ELF-1 (cell line): ENCODE results near the gene SCAF8.
"Not testable (repeated sequence)": the region's sequence is repeated elsewhere in the genome, so short reads cannot be mapped to it uniquely, and the experiment has no call there.

Experiments used
- DNase-seq: peaks from one replicate; pipeline ENCODE4 v3.0.0-alpha.2; 2016; ENCODE audit warnings: low read depth, low spot score

SCAF8 gene

GRCh38 chr6:154732538-154733182 is 556 bp upstream of the SCAF8 start:
- DNase-seq: peak; percentile 73

DNA sequence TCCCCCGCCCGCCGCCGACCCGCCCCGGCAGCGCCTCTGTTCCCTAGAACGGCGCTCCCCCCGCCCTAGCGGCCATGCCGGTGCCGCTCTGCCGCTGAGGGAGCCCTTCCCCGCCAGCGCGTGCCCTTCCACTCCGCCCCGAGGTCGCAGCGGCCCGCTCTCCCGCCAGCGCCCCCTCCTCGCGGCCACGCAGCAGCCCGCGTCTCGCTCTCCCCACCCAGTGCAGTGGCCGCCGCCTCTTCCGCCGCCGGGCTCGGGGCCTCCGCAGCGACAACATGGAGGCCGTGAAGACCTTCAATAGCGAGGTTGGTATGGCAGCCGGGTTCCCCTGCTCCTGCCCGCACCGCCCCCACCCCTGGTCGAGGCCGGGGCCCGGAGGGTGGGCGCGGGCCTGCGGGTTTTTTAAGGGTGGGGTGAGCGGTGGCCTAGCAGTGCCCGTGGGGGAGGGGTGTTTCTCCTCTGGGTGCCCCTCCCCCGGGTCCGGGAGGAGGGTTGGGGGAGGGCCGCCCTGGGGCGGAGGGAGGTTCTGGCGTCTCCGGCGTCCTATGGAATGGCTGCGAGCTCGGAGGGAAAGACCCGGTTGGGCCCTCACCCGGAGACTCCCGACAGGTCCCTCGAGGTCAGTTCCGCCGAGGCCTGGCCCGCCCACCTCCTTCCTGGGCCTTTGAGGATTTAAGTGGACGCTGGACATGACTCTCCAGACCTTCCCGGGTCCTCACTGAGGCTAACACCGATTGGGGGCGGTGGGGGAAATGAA is 588 bp downstream of the SCAF8 start:
- DNase-seq: peak; percentile 98

GRCh38 chr6:154736618-154737259 is 3.5 kb downstream of the SCAF8 start:
- no peak for DNase-seq

- DNase-seq: no peak
Observed at GRCh38 chr6:154737424-154737823, 4.2 kb downstream of the SCAF8 start.

GRCh38 chr6:154738551-154738961 is 5.3 kb downstream of the SCAF8 start:
- DNase-seq: no peak

GRCh38 chr6:154740658-154741057 is 7.4 kb downstream of the SCAF8 start:
- DNase-seq: no peak

DNA sequence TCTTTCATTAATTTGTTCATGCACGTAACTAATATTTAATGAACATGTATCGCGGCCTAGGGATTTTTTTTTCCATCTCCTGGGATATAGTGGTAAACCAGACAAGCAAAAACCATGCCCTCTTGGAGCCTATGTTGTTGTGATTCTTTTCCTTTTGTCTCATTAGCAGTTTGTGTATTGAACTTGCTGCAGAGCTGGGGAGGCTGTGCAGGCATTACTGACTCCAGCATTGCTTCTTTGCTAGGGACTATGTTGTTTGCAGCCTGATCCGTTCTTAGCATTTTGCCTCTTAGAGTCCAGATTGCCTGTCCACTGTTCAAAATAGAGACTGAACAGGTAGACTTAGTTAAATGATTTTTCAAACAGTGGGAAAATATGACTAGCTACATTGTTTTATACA is 9.7 kb downstream of the SCAF8 start:
- DNase-seq: no peak

DNA sequence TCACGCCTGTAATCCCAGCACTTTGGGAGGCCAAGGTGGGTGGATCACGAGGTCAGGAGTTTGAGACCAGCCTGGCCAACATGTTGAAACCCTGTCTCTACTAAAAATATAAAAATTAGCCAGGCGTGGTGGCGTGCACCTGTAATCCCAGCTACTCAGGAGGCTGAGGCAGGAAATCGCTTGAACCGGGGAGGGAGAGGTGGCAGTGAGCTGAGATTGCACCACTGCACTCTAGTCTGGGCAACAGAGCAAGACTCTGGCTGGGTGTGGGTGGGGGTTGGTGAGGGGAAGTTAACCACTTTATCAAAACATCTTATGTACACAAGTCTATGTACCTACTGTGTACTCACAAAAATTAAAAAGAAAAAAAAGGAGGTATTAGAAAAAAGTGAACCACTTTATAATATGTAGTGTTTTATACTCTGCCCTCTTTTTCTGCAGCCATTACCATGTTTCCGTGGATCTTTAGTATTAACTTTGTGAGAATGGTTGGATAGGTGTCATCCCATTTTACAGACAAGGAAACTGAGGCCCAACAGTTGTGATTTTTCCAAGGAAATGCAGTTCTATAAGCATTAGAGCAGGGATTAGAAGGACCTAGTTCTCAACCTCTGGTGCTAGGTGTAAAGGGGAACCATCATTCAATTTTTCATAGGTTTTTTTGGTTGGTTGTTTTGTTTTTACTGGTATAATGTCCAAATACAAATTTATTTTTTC is 11.0 kb downstream of the SCAF8 start:
- not testable (repeated sequence) for DNase-seq

DNA sequence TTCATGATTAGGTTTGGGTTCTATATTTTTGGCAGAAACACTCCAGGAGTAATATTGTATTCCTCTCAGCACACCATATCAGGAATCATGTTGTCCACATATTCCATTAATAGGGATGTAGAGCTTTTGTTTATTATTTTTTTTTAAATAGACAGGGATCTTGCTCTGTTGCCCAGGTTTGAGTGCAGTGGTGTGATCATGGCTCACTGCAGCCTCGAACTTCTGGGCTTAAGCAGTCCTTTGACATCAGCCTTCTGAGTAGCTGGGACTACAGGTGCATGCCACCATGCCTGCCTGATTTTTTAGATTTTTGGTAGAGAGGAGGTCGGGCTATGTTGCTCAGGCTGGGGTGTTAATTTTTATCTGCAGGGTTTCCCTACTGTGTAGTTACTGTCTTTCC is 12.0 kb downstream of the SCAF8 start:
- DNase-seq: no peak

DNA sequence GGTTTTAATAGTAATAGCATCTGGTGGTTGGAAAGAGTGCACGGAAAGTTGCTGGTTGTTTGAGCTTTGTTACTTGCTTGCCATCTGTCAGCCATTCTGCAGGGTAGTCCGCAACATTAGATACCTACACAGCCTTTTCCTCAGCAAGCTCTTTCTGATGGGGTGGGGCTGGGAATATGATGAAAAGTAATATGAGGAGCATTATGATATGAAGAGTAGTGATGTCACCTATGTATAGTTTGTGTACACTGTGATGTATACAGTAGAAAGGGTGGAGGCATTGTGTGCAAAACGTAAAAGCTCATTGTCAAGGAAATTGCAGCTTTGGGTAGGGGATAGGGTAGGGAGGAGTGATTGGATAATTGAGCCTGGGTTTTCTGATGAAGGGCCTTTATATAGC is 16.1 kb downstream of the SCAF8 start:
- no peak for DNase-seq

DNA sequence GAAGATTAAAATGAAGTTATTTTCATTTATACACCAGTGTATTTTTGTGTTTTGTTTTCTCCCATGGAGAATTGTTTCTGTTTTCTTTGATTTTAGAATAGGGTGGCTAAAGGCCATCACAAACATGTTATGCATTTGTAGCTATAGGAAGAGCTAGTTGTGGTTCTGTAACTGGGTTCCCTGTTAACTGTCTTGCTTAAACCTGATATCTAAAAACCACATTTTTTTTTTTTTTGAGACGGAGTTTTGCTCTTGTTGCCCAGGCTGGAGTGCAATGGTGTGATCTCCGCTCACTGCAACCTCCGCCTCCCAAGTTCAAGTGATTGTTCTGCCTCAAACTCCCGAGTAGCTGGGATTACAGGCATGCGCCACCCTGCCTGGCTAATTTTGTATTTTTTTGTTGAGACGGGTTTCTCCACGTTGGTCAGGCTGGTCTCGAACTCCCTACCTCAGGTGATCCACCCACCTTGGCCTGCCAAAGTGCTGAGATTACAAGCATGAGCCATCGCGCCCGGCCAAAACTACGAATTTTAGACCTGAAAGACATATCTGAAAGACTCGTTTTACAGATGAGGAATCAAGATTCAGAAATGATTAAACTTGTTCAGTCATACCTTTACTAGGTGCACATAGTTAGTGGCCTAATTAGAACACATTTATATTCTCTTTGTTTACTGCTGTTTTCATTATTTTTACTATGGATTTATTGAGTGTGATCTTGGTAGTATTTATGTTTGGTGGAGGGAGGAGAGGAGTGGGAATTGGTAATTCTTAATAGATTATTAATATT is 18.0 kb downstream of the SCAF8 start:
- no peak for DNase-seq

- DNase-seq: no peak
Observed at GRCh38 chr6:154752022-154752421, 18.8 kb downstream of the SCAF8 start.

- DNase-seq: no peak
Observed at GRCh38 chr6:154754152-154754551, 20.9 kb downstream of the SCAF8 start.

DNA sequence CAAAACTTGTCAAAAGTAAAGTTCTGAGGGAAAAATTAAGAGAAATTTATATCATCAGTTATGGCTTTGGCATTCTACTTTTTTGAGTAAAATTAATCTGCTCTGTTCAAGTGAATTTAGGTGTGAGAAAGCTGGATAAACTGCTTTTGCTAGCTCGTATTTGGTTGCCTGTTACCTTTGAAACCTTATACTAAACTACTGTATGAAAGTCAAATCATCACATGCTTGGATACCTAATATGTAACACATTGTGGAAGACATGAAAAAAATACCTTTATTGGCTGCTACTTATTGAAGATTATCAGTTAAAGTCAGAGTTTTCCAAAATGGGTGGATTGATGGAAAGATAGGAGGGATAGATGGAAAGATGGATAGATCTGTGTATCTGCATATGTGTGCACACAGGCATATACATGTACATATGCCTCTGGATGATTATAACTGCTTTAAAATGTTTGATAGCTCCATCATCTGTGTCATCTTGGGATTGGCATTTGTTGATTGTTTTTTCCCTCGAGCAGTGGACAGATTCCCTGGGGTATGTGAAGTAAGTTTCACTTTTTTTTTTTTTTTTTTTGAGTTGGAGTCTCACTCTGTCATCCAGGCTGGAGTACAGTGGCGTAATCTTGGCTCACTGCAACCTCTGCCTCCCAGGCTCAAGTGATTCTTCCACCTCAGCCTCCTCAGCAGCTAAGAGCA is 24.3 kb downstream of the SCAF8 start:
- DNase-seq: no peak

GRCh38 chr6:154758125-154758524 is 24.9 kb downstream of the SCAF8 start:
- DNase-seq: no peak

GRCh38 chr6:154763650-154764049 is 30.4 kb downstream of the SCAF8 start:
- no peak for DNase-seq

- no peak for DNase-seq
Observed at GRCh38 chr6:154765273-154765672, 32.1 kb downstream of the SCAF8 start.

- DNase-seq: no peak
Observed at GRCh38 chr6:154766288-154766687, 33.1 kb downstream of the SCAF8 start.

DNA sequence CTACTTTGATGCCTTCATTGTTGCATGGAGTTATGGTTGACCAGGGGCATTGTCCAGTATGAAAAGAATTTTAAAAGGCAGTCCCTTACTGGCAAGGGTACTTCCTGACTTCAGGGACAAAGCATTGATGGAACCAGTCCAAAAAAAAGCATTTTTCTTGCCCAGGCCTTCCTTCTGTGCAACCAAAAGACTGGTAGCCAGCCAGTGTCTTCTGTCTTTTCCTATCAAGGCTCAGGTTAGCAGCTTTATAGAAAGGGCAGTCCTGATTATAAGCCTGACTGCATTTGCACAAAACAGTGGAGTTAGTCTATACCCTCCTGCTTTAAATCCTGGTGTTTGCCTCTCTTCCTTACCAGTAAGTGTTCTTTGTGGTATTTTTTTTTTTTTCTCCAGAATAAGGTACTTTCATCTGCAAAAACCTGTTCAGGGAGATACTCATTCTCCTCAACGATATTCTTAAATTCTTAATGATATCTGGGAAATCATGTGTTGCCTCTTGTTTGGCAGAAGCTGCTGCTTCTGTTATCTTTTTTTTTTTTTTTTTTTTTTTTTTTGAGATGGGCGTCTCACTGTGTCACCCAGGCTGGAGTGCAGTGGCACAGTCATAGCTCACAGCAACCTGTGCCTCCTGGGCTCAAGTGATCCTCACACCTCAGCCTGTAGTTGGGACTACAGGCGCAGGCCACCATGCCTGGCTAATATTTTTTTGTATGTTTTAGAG is 33.9 kb downstream of the SCAF8 start:
- no peak for DNase-seq

- DNase-seq: no peak
Observed at GRCh38 chr6:154768280-154768679, 35.1 kb downstream of the SCAF8 start.
